Mesodermal cell (in vitro differentiated cells): ENCODE data around the gene NUP50.

Source experiments
- H3K27ac ChIP-seq: 2 replicates; pipeline ENCODE4 v1.7.0; 2013; ENCODE audit warnings: mild to moderate bottlenecking, low read depth, low read length, moderate library complexity; ENCODE audit not compliant: severe bottlenecking
- H3K36me3 ChIP-seq: 2 replicates; pipeline ENCODE4 v1.7.1; 2013; ENCODE audit warnings: mild to moderate bottlenecking, low read length, moderate library complexity; ENCODE audit not compliant: control insufficient read depth, insufficient read depth
- H3K4me1 ChIP-seq: one replicate; pipeline ENCODE4 v1.7.1; 2013; ENCODE audit warnings: mild to moderate bottlenecking, low read length; ENCODE audit not compliant: insufficient read depth, control insufficient read depth, poor library complexity, severe bottlenecking
- H3K4me3 ChIP-seq: 2 replicates; pipeline ENCODE4 v1.7.0; 2013; ENCODE audit warnings: low read length, control low read depth, mild to moderate bottlenecking; ENCODE audit not compliant: insufficient read depth, poor library complexity, severe bottlenecking; ENCODE audit errors: extremely low read depth
- H3K9me3 ChIP-seq: 2 replicates; pipeline ENCODE4 v1.7.1; 2013; ENCODE audit warnings: mild to moderate bottlenecking, low read length, moderate library complexity; ENCODE audit not compliant: control insufficient read depth
- WGBS, 2 experiments: methylation state at CpG; one replicate each; pipeline ENCODE4 v1.1.5; 2013; ENCODE audit warnings: missing lambda C conversion rate in 2 of 2; ENCODE audit not compliant: insufficient coverage in 2 of 2; 5-methylcytosine and 5-hydroxymethylcytosine counted together

Gene NUP50

DNA sequence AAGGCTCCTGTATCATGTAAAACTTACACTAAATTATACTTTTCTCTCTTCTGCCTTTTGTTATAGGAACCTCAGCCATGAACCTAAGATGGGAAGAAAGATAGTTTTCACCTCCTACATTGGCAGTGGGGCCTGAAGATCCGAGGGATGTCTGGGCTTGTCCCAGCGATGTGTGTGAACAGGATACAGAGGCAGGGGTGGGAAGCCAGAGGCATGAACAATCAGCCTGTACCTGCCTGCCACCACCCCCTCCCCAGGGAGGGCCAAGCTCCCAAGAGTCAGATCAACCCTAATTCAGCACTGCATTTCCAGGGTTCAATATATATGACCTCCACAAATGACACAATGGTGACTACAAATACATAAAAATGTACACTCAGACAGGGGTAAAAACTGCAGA lies 67.6 kb downstream of the NUP50 start:
- Histone ChIP-seq H3K9me3 (no peaks in the 10 kb centered on the region), H3K4me3 (no peak overlapping the region), H3K36me3 (peaks cover 4% of the 10 kb centered on the region), H3K27ac (no peak overlapping the region), H3K4me1 (peaks cover 8% of the 10 kb centered on the region)
- WGBS, 2 experiments, result 76% methylated on average over 2 of the region's 2 CpGs; no CpG with 5 or more reads in 1 of the 2 experiments

DNA sequence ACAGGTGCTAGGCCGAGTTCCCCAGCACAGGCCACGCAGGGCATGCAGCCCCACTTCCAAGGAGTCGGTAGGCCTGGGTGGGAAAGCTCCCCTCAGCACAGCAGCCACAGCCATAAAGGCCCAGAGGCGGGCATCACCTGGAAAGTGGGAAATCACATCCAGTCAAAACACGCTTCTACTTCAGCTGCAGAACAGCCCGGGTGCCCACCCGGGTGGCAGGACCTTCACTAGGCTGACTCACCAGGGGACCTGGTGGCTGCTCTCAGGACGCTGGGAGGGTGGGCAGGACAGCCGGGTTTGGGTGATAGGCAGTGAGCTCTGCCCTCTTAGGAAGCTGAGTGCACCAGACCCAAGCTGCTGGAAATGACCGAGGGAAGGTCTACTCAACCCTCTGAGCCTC lies 69.7 kb downstream of the NUP50 start:
- Histone ChIP-seq H3K36me3 (peaks cover 10% of the 10 kb centered on the region), H3K9me3 (no peaks in the 10 kb centered on the region), H3K4me3 (no peak overlapping the region), H3K4me1 (peaks cover 8% of the 10 kb centered on the region), H3K27ac (no peak overlapping the region)
- WGBS, 2 experiments, result 92% methylated on average over 8 to 9 of the region's 10 CpGs

DNA sequence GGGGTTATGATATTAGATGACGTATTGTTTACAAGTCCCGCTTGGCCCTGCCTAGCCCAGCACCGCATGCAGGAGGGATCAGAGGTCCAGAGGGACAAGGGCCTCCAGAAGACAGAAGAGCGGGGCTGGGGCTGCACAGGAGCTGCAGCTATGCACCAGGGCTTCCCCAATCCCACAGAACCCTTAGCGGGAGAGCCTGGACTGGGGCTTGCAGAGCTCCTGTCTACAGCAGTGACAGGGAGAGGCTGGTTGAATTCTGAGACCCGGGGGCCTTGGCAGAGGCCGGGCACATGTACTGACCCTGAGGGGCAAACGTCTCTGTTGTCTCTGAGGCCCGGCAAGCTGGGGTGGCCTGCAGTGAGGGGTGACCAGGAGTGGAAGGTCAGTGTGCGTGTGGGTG lies 70.1 kb downstream of the NUP50 start:
- H3K9me3 ChIP-seq, result no peaks in the 10 kb centered on the region
- H3K36me3 ChIP-seq, result peaks cover 10% of the 10 kb centered on the region
- WGBS, 2 experiments, result 94 to 98% methylated on average over 7 to 8 of the region's 10 CpGs
- H3K4me3 ChIP-seq, result no peak overlapping the region
- H3K4me1 ChIP-seq, result peaks cover 8% of the 10 kb centered on the region
- no peak overlapping the region for H3K27ac ChIP-seq

DNA sequence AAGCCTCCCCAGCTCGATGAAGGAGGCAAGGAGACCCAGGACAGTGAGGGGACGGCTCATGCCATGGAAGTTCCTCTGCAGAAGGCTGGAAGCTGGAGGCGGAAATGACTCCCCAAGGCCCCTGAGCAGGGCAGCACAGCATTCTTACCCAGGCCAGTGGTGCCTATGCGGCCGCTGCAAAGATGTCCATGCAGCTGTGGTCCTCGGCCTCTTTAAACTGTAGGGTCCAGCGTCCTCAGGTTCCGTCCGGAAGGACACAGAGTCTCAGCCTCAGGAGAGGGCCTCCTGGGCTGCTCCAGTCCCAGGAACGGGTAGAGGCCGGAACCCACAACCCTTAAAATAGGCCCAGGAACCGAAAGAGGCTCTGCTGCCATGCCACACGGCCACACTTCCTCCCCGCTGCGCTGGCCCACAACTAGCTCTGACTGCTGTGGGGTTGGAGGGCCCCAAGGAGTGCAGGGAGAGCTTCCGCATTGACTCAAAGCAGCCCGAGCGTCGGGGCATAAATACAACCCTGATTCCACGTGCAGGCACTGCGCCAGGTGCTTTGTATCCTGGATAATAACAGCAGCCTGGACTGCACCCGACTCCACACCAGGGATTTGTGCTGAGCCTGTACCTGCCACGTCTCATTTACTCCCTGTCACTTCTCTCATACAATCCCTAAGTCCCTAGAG lies 71.5 kb downstream of the NUP50 start:
- no peaks in the 10 kb centered on the region for H3K9me3 ChIP-seq
- no peak overlapping the region for H3K4me3 ChIP-seq
- H3K4me1 ChIP-seq, result peaks cover 16% of the 10 kb centered on the region
- H3K36me3 ChIP-seq, result peaks cover 10% of the 10 kb centered on the region
- H3K27ac ChIP-seq, result no peak overlapping the region
- 94 to 95% methylated on average over 23 of the region's 23 CpGs for WGBS, 2 experiments

DNA sequence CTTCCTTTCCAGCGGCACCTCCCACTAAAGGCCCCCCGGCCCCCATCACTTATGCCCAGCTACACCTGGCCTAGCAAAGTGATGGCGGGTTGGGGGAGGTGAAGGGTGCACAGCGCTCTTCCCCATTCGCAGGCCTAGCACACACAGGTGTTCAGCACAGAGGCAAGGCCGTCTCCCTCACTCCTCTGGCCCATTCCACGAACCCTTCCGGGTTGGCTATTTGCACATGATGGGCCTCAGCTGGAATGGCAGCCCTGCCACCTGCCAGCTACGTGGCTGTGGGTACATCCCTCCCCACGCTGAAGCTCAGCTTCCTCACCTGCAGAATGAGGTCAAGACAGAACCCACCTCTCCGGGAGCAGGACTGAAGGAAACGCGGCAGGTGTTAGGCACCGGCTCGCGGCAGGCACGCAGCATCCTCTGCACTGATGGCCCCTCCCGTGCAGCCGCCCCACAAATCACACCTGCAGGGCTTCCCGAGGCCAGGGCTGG lies 72.2 kb downstream of the NUP50 start:
- 96% methylated on average over 18 to 19 of the region's 20 CpGs for WGBS, 2 experiments
- Histone ChIP-seq H3K36me3 (peaks cover 10% of the 10 kb centered on the region), H3K4me1 (peaks cover 15% of the 10 kb centered on the region), H3K27ac (no peak overlapping the region), H3K4me3 (no peak overlapping the region), H3K9me3 (no peaks in the 10 kb centered on the region)

- H3K9me3 ChIP-seq, result no peaks in the 10 kb centered on the region
- H3K36me3 ChIP-seq, result peaks cover 10% of the 10 kb centered on the region
- peaks cover 11% of the 10 kb centered on the region for H3K4me1 ChIP-seq
- H3K27ac ChIP-seq, result no peak overlapping the region
- WGBS, 2 experiments, result 90 to 95% methylated on average over 9 to 13 of the region's 15 CpGs
- no peak overlapping the region for H3K4me3 ChIP-seq
These were observed 73.6 kb downstream of the NUP50 start for GRCh38 chr22:45237065-45237990.
